ENCODE results near the gene NUP107.

- no peak for TF ChIP-seq CTCF (IDR thresholded peaks at IDR 0.05)
- no peak for TF ChIP-seq POLR2A (IDR thresholded peaks at IDR 0.05)
These were observed 86.8 kb downstream of the NUP107 start for GRCh38 chr12:68773582-68773981.

Data from testis (tissue), 2 donors.